Esophagus muscularis mucosa (tissue), 4 donors: Measurements from ENCODE around the gene RAB3A. TPM values are rescaled to one million over a fixed set of nuclear protein-coding genes. Genes with fewer than 3 reads are reported as not detected.
A peak's percentile ranks its signal among the peaks of the same experiment; 100 is the strongest.
"Not testable (repeated sequence)": the region's sequence is repeated elsewhere in the genome, so short reads cannot be mapped to it uniquely, and the experiment has no call there.

Experiments used
- DNase-seq: peaks from one replicate; pipeline ENCODE4 v3.0.0-alpha.2; 2017; ENCODE audit errors: extremely low spot score
- H3K27ac ChIP-seq, 4 donors: fragments of 200-600 bp; sonication (generic); replicated peaks in 1 of 4; 1 replicate in 3 of 4; 2 replicates in 1 of 4; pipeline ENCODE4 v1.5.1; 2016 to 2019; ENCODE audit warnings: mild to moderate bottlenecking in 1 of 4
- H3K27me3 ChIP-seq, 4 donors: fragments of 200-600 bp; sonication (generic); one replicate each; pipeline versions ENCODE4 v1.5.1 to v1.6.0; 2016 to 2019
- H3K36me3 ChIP-seq, 4 donors: fragments of 200-600 bp; sonication (generic); one replicate each; pipeline ENCODE4 v1.5.1; 2016 to 2019
- H3K4me1 ChIP-seq, 4 donors: fragments of 200-600 bp; sonication (generic); one replicate each; pipeline ENCODE4 v1.5.1; 2016 to 2019
- H3K4me3 ChIP-seq, 4 donors: fragments of 200-600 bp; sonication (generic); 1 replicate in 2 of 4; 2 replicates in 2 of 4; pipeline ENCODE4 v1.5.1; 2016 to 2019; ENCODE audit warnings: mild to moderate bottlenecking in 4 of 4, moderate library complexity in 1 of 4
- H3K9me3 ChIP-seq, 4 donors: fragments of 200-600 bp; sonication (generic); 1 replicate in 3 of 4; 2 replicates in 1 of 4; pipeline ENCODE4 v1.5.1; 2016 to 2019
- EP300 ChIP-seq: sonication (generic); formaldehyde crosslinking; IDR thresholded peaks from one replicate; pipeline ENCODE4 v1.6.1; 2017; ENCODE audit warnings: antibody characterized with exemption
- POLR2A ChIP-seq: fragments of 450-650 bp; IDR thresholded peaks from one replicate; pipeline ENCODE4 v1.6.1; 2017; ENCODE audit warnings: antibody characterized with exemption, moderate library complexity, mild to moderate bottlenecking, low read depth
- POLR2AphosphoS5 ChIP-seq, 2 donors: sonication (generic); formaldehyde crosslinking; IDR thresholded peaks; one replicate each; pipeline ENCODE4 v1.6.1; 2017; ENCODE audit warnings: antibody characterized with exemption in 2 of 2
- WGBS: methylation state at CpG from one replicate; pipeline ENCODE4 v1.1.5; 2018; 5-methylcytosine and 5-hydroxymethylcytosine counted together
- intact Hi-C: fragments of 100-400 bp; cut with DNase I; formaldehyde crosslinking; loops from one replicate; pipeline ENCODE4 v1.15.1; 2023
- total RNA-seq, 4 donors: library from RNA; depleted of rRNA; stranded (reverse); fragments of >200 nt; gene quantifications; one replicate each; pipeline versions ENCODE4 v1.1.0 to v1.2.1, GENCODE V29; 2016
- TF ChIP-seq, protein P1 (sequence below), 3 experiments: fragments of 200-600 bp in 2 of 3; fragments of 450-650 bp in 1 of 3; sonication (generic) in 2 of 3; IDR thresholded peaks; one replicate each; pipeline ENCODE4 v1.5.1; 2017 to 2019; ENCODE audit warnings: antibody characterized with exemption in 3 of 3, mild to moderate bottlenecking in 2 of 3, moderate library complexity in 1 of 3

Gene RAB3A
- total RNA-seq, 4 donors from 2014 or later, result 1.7 to 2.5 (median 1.9) TPM

DNA sequence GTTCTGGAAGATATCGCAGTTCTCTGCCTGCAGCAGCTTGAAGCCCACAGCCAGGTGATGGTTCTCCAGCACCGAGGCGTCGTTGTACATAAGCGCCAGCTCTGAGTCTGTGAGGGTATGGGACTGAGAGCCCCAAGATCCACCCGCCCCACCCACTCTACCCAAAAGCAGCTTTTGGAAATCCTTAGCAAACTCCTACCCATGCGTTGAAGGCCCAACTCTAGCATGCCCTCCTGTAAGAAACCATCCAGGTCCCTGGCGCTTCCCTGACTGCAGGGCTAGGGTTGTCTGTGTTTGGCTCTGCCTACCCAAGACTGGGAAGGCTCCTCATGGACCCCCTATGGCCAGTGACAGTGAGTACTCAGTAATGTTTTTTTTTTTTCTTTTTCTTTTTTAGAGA, 12.9 kb upstream of the RAB3A start:
- Histone ChIP-seq H3K9me3 (no peaks in the 10 kb centered on the region), H3K27ac (no peak overlapping the region), H3K4me1 (peaks cover 0 to 7% (median 5%) of the 10 kb centered on the region in 4 donors), H3K4me3 (no peak overlapping the region), H3K27me3 (peaks cover 0 to 26% (median 7%) of the 10 kb centered on the region in 4 donors), H3K36me3 (no peaks in the 10 kb centered on the region)
- 90% methylated on average over 4 of the region's 8 CpGs for WGBS
- intact Hi-C loops, result no loop called here
- no peak for DNase-seq
- TF ChIP-seq EP300 (no peak), POLR2A (no peak), POLR2AphosphoS5 (IDR thresholded peaks at IDR 0.05) (no peak)
- TF ChIP-seq, protein P1, sequence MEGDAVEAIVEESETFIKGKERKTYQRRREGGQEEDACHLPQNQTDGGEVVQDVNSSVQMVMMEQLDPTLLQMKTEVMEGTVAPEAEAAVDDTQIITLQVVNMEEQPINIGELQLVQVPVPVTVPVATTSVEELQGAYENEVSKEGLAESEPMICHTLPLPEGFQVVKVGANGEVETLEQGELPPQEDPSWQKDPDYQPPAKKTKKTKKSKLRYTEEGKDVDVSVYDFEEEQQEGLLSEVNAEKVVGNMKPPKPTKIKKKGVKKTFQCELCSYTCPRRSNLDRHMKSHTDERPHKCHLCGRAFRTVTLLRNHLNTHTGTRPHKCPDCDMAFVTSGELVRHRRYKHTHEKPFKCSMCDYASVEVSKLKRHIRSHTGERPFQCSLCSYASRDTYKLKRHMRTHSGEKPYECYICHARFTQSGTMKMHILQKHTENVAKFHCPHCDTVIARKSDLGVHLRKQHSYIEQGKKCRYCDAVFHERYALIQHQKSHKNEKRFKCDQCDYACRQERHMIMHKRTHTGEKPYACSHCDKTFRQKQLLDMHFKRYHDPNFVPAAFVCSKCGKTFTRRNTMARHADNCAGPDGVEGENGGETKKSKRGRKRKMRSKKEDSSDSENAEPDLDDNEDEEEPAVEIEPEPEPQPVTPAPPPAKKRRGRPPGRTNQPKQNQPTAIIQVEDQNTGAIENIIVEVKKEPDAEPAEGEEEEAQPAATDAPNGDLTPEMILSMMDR (IDR thresholded peaks at IDR 0.05), result no peak

DNA sequence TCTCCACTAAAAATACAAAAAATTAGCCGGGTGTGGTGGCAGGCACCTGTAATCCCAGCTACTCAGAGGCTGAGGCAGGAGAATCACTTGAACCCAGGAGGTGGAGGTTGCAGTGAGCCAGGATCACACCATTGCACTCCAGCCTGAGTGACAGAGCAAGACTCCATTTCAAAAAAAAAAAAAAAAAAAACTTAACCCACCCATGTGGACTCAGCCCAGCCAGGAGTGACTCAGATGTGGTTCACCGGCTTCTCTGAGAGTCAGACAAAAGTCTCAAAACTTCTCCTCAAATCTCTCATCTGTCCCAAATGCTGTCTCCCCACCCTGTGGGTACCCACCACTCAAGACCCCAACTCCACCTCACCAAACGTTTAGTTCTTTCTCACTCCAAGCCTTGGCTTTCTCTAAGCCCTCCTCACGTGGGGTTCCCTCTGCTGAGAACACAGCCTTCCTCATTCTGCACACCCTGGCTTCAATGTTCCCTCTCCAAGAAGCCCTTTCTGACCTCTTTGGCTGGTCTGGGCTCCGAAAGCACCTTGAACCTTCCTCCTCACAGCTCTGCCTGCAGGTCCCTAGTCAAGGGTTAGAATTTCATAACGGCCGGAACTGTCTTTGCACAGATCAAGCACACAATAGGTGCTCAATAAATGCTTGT, 11.1 kb upstream of the RAB3A start:
- Histone ChIP-seq H3K27ac (no peak overlapping the region), H3K4me3 (no peak overlapping the region), H3K9me3 (no peaks in the 10 kb centered on the region), H3K27me3 (peaks cover 0 to 14% (median 0%) of the 10 kb centered on the region in 4 donors), H3K36me3 (no peaks in the 10 kb centered on the region), H3K4me1 (no peaks in the 10 kb centered on the region)
- TF ChIP-seq, protein P1 (IDR thresholded peaks at IDR 0.05), result no peak
- TF ChIP-seq POLR2AphosphoS5 (IDR thresholded peaks at IDR 0.05) (no peak), EP300 (no peak), POLR2A (no peak)
- intact Hi-C loops, result no loop called here
- WGBS, result 70% methylated on average over 7 of the region's 7 CpGs
- no peak for DNase-seq

DNA sequence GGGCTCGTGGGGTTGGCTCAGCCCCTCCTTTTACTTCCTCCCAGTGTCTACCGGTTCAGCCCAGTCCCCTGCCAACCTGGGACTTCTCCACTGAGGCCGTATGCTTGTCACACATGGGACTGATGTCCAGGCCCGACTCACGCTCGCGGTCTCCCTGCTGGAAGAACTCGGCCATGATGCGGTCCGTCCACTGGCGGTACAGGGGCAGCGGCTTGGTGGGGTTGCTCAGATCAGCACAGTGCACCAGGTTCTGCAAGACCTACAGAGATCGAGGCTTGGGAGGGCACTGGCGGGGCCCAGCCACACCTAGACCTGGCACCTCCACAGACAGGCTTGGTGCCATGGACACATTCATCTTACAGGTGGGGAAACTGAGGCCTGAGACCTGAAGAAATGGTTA, 7.8 kb upstream of the RAB3A start:
- Histone ChIP-seq H3K36me3 (no peaks in the 10 kb centered on the region), H3K4me1 (peaks cover 0 to 9% (median 7%) of the 10 kb centered on the region in 4 donors), H3K9me3 (no peaks in the 10 kb centered on the region), H3K4me3 (no peak overlapping the region), H3K27ac (no peak overlapping the region), H3K27me3 (peaks cover 0 to 24% (median 0%) of the 10 kb centered on the region in 4 donors)
- DNase-seq, result no peak
- WGBS, result 92% methylated on average over 9 of the region's 14 CpGs
- no peak for TF ChIP-seq EP300
- intact Hi-C loops, result no loop called here

DNA sequence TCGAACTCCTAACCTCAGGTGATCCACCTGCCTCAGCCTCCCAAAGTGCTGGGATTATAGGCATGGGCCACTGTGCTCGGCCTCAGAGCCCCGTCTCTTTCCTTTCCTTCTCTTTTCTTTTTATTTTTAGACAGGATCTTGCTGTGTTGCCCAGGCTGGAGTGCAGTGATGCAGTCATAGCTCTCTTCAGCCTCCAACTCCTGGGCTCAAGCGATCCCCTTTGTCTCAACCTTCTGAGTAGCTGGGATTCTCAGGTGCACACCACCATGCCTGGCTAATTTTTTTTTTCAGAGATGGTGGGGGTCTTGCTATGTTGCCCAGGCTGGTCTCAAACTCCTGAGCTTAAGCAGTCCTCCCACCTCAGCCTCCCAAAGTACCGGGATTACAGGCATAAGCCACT, 6.1 kb upstream of the RAB3A start:
- DNase-seq, H3K9me3 ChIP-seq, H3K36me3 ChIP-seq, H3K27ac ChIP-seq, H3K4me3 ChIP-seq: not testable (repeated sequence)
- Histone ChIP-seq H3K27me3 (peaks cover 0 to 24% (median 0%) of the 10 kb centered on the region in 4 donors), H3K4me1 (peaks cover 8 to 22% (median 19%) of the 10 kb centered on the region in 4 donors)
- intact Hi-C loops, result loop anchor here (10.0 kb wide), 1 partner anchor 115 kb away; the partner anchor contains the start of gene LSM4
- WGBS, result 88% methylated on average over 5 of the region's 5 CpGs

DNA sequence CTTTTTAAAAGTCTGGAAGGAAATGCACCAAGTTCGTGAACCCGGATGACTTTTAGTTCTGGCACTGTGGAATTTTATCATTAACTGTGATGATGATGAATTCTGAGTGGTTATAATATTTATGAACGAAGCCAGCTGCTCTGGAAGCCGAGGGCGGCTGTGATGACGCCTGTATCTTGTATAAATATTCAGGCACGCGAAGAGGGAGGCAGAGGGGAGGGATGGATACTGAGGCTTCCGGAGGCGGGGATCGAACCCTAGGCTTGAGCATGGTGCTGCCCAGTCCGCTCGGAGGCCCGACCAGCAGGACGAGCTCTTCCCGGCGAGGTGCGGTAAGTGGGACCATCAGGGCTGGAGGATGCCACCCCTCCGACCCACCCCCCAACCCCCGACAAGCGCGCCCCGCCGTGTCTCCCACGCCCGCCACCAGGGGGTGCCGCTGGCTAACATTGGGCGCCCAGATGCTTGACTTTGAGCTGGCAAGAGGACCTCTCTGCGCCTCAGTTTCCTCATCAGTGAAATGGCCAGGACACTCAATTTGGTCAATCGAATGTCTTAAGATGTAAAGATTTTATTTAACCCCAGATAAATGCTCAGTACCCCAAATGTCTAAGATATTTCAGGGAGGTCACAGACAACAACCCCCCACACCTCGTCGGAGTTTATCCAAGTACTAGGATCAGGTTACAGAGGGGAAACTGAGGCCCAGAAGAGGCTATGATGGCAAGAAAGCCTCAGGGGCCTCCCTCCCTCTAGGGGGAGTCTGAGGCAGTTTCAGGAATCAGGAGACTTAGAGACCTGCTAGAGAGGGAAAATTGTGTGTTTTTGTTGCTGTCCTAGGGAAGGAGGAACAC, 4.5 kb upstream of the RAB3A start:
- H3K4me1 ChIP-seq, result peaks cover 12 to 32% (median 24%) of the 10 kb centered on the region in 4 donors
- intact Hi-C loops, result loop anchor here (1.0 to 10.0 kb wide), 2 partner anchors 43 to 116 kb away; partner anchors contain the start of gene LSM4
- TF ChIP-seq EP300 (no peak), POLR2A (no peak), POLR2AphosphoS5 (IDR thresholded peaks at IDR 0.05) (peak in 1 of 2 donors; percentile 28)
- TF ChIP-seq, protein P1 (IDR thresholded peaks at IDR 0.05), result peak; percentile 37 to 81 (median 74)
- no peaks in the 10 kb centered on the region for H3K36me3 ChIP-seq
- peak overlapping the region in 1 of 4 donors; percentile 21 for H3K4me3 ChIP-seq
- peaks cover 0 to 24% (median 0%) of the 10 kb centered on the region in 4 donors for H3K27me3 ChIP-seq
- no peaks in the 10 kb centered on the region for H3K9me3 ChIP-seq
- peak overlapping the region; percentile 18 to 64 (median 42) for H3K27ac ChIP-seq
- WGBS, result 16% methylated on average over 28 of the region's 32 CpGs
- no peak for DNase-seq
